ENCODE measurements around the gene GTPBP2. TPM values are rescaled to one million over a fixed set of nuclear protein-coding genes. Genes with fewer than 3 reads are reported as not detected.
A peak's percentile ranks its signal among the peaks of the same experiment; 100 is the strongest.
"Not testable (repeated sequence)": the region's sequence is repeated elsewhere in the genome, so short reads cannot be mapped to it uniquely, and the experiment has no call there.

GTPBP2 gene
- total RNA-seq, 1 donor from 2014 or later = 23.6 TPM

GRCh38 chr6:43665376-43665775 is 36.3 kb upstream of the GTPBP2 start:
- DNase-seq (no peak), ATAC-seq (no peak)
- intact Hi-C loops (cut with micrococcal nuclease) = loop anchor here (5.0 kb wide), 2 partner anchors 92 to 412 kb away; no protein-coding TSS in a partner anchor

- intact Hi-C loops (cut with micrococcal nuclease); DNase-seq; ATAC-seq: not testable (repeated sequence)
These were observed 33.9 kb upstream of the GTPBP2 start for GRCh38 chr6:43662948-43663347.

GRCh38 chr6:43658161-43658560 is 29.1 kb upstream of the GTPBP2 start:
- no peak for DNase-seq
- intact Hi-C loops (cut with micrococcal nuclease) = no loop called here

GRCh38 chr6:43657221-43657802 is 28.2 kb upstream of the GTPBP2 start:
- DNase-seq (no peak), ATAC-seq (no peak)
- intact Hi-C loops (cut with micrococcal nuclease) = no loop called here

More at GRCh38 chr6:43658161-43658560, 29.1 kb upstream of the GTPBP2 start:
- no peak for ATAC-seq

GRCh38 chr6:43652822-43653221 is 23.8 kb upstream of the GTPBP2 start:
- DNase-seq; ATAC-seq; intact Hi-C loops (cut with micrococcal nuclease): not testable (repeated sequence)

GRCh38 chr6:43648248-43648647 is 19.2 kb upstream of the GTPBP2 start:
- no peak for DNase-seq
- no peak for ATAC-seq
- intact Hi-C loops (cut with micrococcal nuclease) = no loop called here

- intact Hi-C loops (cut with micrococcal nuclease) = no loop called here
- ATAC-seq (no peak), DNase-seq (no peak)
These were observed 18.5 kb upstream of the GTPBP2 start for GRCh38 chr6:43647613-43648012.

- intact Hi-C loops (cut with micrococcal nuclease) = no loop called here
- peak; percentile 4 for ATAC-seq
- no peak for DNase-seq
These were observed 16.5 kb upstream of the GTPBP2 start for GRCh38 chr6:43645613-43645964.

- intact Hi-C loops (cut with micrococcal nuclease) = no loop called here
- ATAC-seq = peak; percentile 83
- peak; percentile 82 for DNase-seq
These were observed 16.0 kb upstream of the GTPBP2 start, which contains the start of gene RSPH9 for GRCh38 chr6:43644940-43645612. TSS of gene RSPH9 (plus strand) at chr6:43645036. CDS start at chr6:43645099, 63 bp downstream.

- DNase-seq = no peak
- intact Hi-C loops (cut with micrococcal nuclease) = no loop called here
- no peak for ATAC-seq
These were observed 11.1 kb upstream of the GTPBP2 start for GRCh38 chr6:43639984-43640800.

- intact Hi-C loops (cut with micrococcal nuclease) = no loop called here
- no peak for ATAC-seq
- no peak for DNase-seq
These were observed 7.2 kb upstream of the GTPBP2 start for GRCh38 chr6:43636308-43636659.

- peak; percentile 90 for DNase-seq
- intact Hi-C loops (cut with micrococcal nuclease) = no loop called here
- ATAC-seq = peak; percentile 90
These were observed 6.6 kb upstream of the GTPBP2 start, which contains the start of gene MAD2L1BP for GRCh38 chr6:43635387-43636307. TSS of gene MAD2L1BP (plus strand) at chr6:43635840. CDS start at chr6:43635876, 36 bp downstream.

- intact Hi-C loops (cut with micrococcal nuclease) = no loop called here
These were observed 5.7 kb upstream of the GTPBP2 start for GRCh38 chr6:43634702-43635303.

GRCh38 chr6:43633002-43633401 is 3.9 kb upstream of the GTPBP2 start:
- ATAC-seq; intact Hi-C loops (cut with micrococcal nuclease); DNase-seq: not testable (repeated sequence)

More at GRCh38 chr6:43634702-43635303, 5.7 kb upstream of the GTPBP2 start:
- ATAC-seq (no peak), DNase-seq (no peak)

- intact Hi-C loops (cut with micrococcal nuclease) = no loop called here
- no peak for DNase-seq
- ATAC-seq = no peak
These were observed 2.0 kb upstream of the GTPBP2 start for GRCh38 chr6:43630980-43631619.

GRCh38 chr6:43629505-43630300 is 639 bp upstream of the GTPBP2 start:
- ATAC-seq (peak; percentile 88), DNase-seq (peak; percentile 95)
- intact Hi-C loops (cut with micrococcal nuclease) = no loop called here

- DNase-seq = no peak
- intact Hi-C loops (cut with micrococcal nuclease) = no loop called here
These were observed 516 bp downstream of the GTPBP2 start for GRCh38 chr6:43628393-43629103.

More at GRCh38 chr6:43628393-43629103, 516 bp downstream of the GTPBP2 start:
- ATAC-seq = peak; percentile 4
